ENCODE measurements around the gene SOS2. TPM values are rescaled to one million over a fixed set of nuclear protein-coding genes. Genes with fewer than 3 reads are reported as not detected.
"Not testable (repeated sequence)": the region's sequence is repeated elsewhere in the genome, so short reads cannot be mapped to it uniquely, and the experiment has no call there.

The SOS2 gene
- total RNA-seq, 1 experiment from 2014 or later = 7.8 TPM

DNA sequence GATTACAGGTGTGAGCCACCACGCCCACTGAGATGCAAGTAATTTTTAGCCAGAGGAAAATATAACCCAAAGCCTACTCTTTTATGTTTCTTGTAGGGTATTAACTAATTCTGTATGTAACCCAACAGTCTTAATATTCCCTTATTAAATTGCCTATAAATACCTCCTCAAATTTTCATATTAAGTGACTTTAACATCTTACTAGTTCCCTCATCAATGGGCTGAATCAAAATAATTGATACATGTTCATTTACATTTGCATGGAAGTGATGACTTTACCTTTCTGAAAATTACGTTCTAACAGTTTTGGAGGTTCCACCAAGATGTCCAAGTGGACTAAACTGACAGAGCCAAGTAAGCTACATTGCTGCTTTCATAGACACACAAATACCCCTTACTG lies 3.1 kb downstream of the SOS2 start:
- no peak for DNase-seq (ENCODE audit: low read depth)

DNA sequence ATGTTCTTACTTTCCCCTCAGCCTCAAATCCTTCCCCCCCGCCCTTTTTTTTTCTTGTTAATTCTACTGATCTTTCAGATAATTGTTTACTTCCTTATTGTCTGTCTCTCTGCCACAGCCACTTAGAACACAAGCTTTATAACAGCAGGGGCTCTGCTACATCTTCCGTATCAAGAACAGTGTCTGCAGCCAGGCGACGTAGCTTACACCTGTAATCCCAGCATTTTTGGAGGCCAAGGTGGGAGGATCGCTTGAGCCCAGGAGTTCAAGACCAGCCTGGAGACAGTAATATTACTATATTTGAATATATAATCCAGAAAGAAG lies 5.4 kb downstream of the SOS2 start:
- no peak for DNase-seq (ENCODE audit: low read depth)

DNA sequence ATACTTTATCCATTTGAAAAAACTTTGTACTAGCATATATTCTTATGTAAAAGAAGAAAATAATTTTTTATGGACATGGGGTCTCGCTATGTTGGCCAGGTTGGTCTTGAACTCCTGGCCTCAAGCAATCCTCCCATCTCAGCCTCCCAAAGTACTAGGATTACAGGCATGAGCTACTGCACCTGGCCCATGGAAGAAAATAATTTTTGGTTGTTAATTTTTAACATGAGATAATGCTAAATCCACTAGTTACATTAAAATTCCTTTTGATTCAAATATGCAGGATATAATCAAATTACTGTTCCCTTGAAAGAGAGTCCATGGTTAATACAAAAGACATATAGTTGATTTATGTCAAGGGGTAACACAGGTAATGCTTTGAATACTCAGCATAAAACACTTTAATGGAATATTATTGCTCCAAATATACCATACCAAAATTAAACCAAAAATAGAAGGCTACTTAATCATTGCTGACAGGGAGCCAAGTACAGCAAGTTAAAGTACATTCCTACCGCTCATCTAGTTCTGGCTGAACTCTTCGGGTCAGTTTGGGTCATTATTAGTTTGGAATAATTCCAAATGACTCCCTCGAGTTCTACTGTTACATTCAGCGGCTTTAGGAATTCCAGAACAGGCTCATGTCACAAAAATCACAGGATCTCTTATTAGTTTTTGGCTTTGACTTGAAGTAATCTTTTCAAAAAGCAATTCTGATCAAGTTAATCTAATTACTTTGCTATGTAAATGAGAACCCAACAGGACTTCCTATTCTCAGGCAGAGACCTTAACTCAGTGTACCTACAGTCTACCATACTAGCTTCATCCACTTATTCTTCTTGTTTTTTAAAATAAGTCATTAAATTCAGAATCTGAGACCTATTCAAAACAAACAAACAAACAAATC lies 6.1 kb downstream of the SOS2 start:
- DNase-seq (ENCODE audit: low read depth) = peak; percentile 4

DNA sequence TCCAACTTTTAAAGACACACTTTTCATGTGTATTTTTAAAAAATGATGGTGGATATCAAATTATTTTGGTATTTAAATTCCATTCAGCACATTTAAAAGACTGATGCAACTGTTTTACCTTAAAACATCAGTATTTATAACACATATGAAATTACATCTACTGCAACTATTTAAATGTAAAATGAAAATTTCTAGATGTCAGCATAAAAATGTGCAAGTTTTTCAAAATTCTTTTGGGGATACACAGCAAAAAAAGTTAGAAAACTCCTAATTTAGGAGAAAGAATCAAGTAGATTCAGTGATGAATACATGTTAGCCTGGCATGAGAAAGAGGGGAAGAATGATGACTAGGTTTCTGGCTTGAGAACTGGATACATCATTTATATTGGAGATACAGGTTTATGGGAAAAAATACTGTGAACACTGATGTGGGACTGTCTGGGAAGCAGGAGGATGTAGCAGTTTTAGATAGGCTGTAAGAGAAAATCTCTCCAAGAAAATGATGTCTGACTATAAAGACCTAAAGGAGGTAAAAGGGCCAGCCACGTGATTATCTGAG lies 9.2 kb downstream of the SOS2 start:
- DNase-seq (ENCODE audit: low read depth) = no peak

DNA sequence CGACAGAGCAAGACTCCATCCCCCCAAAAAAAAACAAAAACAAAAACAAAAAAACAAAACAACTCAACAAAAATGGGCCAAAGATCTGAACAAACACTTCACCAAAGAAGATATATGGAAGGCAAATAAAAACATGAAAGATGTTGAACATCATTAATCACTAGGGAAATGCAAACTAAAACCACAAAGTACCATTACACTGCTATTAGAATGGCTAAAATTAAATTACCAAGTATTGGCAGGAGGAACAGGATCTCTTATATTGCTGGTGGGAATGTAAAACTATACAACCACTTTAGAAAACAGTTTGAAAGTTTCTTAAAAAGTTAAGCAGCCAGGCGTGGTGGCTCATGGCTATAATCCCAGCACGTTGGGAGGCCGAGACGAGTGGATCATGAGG lies 12.9 kb downstream of the SOS2 start:
- DNase-seq (ENCODE audit: low read depth) = no peak

DNA sequence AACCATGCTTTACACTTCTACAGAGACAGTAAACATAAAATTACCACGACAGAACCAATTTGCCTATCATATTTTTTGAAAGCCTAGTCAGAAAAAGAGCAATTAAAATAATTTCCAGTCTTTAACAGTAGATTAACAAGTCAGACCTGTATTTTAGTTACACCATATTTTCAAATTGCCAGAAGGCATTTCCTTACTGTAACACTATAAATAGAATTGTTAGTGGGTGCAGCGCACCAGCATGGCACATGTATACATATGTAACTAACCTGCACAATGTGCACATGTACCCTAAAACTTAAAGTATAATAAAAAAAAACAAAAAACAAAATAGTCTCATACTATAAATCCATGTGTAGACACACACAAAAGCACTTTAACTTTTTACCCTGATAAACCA lies 16.0 kb downstream of the SOS2 start:
- DNase-seq (ENCODE audit: low read depth) = no peak

DNA sequence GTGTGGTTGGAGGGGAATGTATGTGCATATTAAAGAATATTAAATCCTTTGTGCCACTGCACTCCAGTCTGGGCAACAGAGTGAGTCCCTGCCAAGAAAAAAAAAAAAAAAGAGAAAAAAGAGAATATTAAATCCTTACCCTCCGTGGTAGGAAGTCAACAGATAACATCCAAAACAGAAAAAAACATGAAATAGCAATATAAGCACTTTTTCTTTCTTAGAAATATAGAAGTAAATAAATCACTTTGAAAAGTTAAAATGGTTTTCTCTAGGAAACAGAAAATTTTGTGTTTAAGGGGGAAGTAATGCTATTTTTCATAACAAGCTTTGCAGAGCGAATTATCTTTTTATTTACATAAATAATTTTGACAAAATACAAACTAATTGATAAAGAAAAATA lies 17.6 kb downstream of the SOS2 start:
- no peak for DNase-seq (ENCODE audit: low read depth)

DNA sequence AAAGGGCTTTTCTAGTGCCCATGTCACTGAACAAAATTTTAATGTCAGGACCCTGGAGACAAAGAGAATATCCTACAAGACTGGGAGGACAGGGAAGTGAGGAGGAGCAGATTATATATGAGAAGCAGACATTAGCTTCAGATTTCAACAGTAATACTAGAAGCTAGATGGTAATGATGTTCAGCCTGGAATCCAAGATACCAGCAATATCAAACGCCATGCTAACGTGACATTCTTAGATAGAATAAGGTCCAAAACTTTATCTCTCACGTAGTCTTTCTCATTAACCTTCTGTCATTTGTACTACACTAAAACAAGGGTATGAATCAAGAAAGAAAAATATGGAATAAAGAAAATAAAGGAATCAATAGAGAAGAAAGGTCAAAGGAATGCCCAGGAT lies 18.7 kb downstream of the SOS2 start:
- no peak for DNase-seq (ENCODE audit: low read depth)

DNA sequence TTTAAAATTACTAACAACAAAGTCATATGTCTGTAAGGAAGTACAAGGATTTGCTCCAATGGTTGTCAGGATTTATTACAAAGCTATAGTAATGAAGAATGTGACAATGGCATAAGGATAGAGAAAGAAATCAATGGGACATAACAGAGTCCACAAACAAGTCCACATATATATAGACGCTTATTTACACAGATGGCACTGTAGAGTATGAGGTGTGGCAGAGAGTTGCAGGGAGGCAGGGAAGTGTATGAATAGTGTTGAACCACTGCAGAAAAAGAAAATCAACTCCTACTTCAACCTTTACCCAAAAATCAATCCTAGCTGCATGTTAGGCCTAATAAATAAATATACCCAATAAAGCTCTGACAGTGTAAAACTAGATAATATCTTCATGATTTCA lies 21.3 kb downstream of the SOS2 start:
- DNase-seq (ENCODE audit: low read depth) = no peak

DNA sequence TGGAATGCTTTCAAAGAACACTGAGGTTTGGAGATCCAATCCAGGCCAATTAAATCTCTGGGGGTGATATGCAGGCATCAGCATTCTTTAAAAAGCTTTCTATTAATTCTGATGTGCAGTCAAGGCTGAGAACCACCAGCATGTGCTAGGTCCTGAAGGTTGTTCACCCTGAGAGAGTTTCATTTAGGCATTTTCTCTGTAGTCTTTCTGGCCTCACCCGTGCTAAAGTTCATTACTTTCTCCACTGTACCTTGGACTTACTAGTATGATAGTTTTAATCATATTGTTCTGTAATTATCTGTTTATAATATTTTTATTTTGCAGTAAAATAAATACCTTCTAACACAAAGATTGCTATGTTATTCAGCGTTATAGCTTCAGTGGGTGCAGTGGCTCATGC lies 32.9 kb downstream of the SOS2 start:
- no peak for DNase-seq (ENCODE audit: low read depth)

DNA sequence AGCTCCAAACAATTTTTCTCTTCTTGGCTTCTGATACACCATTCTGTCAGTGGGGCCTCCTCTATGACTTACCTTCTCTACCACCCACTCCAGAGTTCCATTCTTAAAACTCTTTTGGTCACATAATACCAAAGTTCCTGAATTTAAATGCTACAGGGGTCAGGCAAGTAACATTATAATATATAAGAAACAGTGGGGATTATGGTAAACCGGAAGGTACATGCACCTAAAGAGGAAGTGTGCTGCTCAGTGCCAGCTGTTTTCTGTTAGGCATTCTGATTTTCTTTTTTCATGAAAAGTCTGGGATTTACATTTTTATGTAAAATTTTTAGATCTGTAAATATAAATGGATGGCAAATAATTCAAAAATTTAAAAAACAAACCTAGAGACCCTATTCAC lies 39.9 kb downstream of the SOS2 start:
- no peak for DNase-seq (ENCODE audit: low read depth)

DNA sequence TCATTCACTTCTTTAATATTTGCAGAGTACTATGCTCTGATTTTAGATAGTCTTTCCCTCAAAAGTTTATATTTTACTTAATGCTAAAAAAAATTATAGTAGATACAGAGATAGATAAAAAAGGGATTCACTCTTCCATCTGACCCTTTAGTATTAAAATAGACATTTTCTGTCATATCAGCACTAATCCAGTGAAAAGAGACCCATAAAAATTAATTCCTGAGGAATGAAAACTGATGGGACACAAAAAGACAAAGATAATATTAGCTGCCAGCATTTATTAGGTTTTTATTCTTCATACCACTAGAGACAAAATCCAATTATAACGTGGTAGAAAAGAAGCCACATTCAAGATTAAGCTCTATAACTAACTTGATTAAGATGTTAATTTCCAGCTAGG lies 45.3 kb downstream of the SOS2 start:
- DNase-seq (ENCODE audit: low read depth) = no peak

DNA sequence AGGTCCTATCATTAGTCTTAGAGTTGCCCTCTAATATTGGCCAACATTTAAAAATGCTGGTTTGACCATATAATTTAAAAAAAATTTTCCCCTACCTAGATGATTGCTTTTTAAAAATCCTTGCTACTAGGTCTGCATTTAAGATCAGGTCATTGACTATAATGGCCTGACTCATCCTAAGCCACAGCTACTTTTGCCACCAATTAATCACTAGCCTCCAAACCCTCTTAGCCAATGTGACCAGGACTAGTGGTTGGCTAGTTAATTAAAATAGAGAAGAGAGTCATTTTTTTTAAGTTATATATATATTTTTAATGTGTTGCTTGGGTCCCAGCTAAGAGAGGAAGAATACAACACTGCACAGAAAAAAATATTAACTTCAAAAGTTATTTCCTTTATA lies 57.5 kb downstream of the SOS2 start:
- DNase-seq (ENCODE audit: low read depth) = peak; percentile 8

DNA sequence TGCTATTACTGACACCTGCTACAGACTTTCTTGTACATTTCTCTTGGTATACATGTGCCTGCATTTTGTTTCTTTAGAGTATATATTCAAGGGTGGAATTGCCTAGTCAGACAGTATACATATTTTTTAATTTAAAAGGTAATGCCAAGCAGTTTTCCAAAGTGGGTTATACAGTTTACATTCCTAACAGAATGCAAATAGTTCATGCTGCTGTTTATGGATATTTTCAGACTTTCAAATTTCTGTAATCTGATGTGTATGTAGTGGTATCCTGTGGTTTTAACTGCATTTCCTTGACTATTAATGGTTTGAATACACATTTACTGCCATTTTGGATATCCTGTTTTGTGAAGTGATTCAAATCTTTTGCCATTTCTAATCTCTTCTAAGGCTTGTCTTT lies 59.5 kb downstream of the SOS2 start:
- DNase-seq (ENCODE audit: low read depth) = no peak

DNA sequence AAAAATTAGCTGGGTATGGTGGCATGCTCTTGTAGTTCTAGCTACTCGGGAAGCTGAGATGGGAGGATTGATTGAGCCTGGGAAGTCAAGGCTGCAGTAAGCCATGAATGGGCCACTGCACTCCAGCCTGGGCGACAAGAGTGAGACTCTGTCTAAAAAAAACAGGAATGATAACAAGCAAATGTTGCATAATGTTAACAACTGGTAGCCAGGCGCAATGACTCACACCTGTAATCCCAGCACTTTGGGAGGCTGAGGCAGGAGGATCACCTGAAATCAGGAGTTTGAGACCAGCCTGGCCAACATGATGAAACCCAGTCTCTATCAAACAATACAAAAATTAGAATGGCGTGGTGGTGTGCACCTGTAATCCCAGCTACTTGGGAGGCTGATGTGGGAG lies 64.0 kb downstream of the SOS2 start:
- not testable (repeated sequence) for DNase-seq (ENCODE audit: low read depth)

DNA sequence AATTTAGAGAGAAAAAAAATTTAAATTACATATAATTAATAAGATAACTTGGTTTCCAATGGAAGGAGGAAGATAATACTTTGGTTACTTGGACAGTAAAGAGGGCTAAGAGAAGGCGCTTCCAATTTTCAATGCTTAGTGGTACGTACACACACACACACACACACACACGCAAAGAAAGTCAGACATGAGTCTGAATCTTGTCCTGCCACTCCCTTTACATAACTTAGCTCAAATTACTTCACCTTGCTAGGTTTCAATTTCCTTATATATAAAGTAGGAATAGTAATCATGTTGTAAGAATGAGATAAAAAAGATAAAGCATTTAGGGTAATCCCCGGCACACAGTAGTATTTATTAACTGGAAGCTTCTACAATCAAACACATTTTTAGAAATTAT lies 75.3 kb downstream of the SOS2 start:
- no peak for DNase-seq (ENCODE audit: low read depth)

DNA sequence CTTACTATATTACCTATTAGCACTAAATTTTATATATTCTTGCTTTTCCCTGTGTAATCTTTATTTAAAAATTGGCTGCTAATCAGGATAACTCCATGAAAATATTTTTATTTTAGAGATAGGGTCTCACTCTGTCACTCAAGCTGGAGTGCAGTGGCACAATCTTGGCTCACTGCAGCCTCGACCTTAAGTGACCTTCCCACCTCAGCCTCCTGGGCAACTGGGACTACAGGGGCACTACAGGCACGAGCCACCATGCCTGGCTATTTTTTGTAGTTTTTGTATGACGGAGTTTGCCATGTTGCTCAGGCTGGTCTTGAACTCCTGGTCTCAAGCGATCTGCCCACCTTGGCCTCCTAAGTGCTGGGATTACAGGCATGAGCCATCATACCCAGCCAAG lies 82.6 kb downstream of the SOS2 start:
- no peak for DNase-seq (ENCODE audit: low read depth)

DNA sequence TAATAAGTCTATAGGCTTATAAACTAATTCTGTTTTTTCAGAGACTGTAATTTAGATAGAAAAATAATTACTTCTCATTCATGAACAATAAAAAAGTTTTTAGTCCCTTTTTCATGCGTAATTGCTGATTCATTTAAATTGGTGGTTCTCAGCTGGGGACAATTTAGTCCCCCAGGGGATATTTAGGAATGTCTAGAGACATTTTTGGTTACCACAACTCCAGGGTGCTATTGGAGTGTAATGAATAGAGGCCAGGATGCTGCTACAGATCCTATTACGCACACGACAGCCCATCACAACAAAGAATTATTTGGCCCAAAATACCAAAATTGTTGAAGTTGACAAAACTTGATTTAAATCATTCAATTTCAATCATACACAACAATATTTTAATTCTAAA lies 92.2 kb downstream of the SOS2 start:
- no peak for DNase-seq (ENCODE audit: low read depth)

DNA sequence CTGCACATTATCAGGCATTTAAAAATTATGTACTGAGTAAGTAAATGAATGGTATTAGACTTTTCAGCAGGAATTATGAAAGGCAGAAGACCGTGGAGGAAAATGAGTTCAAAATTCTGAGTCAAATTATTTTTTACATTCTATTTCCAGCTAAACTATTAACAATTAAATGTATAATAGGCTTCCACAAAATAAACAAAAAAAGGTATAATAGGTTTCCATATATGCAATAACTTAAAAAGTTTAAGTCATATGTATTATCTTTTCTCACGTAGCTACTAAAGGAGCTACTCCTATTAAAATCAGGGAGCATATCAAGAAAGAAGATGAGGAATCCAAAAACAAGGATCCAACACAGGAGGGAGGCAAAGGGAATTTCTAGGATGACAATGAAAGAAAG lies 103.6 kb downstream of the SOS2 start:
- DNase-seq (ENCODE audit: low read depth) = no peak

DNA sequence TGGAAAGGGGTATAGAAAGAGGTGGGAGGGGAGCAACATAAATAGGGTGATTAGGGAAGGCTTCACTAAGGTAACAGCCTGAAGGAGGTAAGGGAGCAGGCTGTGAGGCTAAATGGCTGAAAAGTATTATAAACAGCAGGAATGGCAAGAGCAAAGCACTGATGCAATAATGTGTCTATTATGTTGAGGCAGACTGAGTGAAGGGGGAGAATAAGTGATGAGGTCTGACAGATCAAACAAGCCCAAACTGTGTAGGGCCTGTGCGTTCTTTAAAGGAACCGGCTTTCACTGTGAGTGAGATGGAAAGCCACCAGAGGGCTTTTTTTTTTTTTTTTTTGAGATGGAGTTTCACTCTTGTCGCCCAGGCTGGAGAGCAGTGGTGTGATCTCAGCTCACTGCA lies 108.3 kb downstream of the SOS2 start:
- DNase-seq (ENCODE audit: low read depth) = no peak

DNA sequence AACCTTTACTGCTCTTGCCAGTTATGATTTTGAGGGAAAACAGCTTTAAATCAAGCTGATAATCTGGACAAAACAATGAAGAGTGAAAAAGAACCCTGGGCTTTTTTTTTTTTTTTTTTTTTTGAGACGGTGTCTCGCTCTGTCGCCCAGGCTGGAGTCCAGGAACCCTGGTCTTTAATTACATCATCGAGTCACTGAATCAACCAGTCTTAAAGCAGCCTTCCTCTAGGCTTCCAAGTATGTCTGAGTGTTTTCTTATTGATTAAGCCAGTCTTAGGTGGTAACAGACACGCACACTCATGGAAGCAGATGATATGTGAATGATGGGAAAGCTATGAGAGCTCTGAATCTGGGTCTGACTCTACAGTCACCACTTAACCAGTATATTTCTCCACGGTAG lies 109.1 kb downstream of the SOS2 start:
- no peak for DNase-seq (ENCODE audit: low read depth)

DNA sequence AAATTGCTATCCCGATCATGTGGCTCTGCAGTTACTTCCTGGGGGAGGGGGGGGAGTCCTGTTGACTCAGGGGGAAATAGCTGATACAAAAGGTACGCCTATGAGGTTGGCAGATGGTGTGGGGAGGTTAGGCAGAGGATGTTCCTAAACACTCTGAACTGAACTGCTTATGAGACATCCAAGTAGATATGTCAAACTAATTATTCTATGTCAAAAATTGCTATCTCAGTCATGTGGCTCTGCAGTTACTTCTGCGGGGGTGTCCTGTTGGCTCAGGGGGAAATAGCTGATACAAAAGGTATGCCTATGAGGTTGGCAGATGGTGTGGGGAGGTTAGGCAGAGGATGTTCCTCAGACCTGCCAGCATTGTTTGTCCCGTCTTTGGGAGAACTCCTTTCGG lies 109.9 kb downstream of the SOS2 start:
- no peak for DNase-seq (ENCODE audit: low read depth)

DNA sequence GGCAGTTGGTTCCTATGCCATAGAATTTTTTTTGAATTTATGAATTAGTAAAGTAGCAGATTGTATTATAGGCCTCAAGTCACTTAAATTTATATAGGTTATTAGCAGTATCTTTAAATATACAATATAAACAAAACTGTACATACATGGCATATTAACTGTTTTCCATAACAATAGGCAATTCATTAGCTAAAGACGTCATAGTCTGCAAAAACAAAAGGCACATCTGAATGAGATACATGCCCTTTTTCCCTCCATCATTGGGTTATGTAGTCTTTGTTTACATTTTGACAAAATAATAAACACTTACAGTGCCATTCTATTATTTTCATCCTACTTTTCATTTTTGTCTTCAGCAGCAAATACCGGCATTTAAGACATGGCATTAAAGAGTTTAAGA lies 113.9 kb downstream of the SOS2 start:
- no peak for DNase-seq (ENCODE audit: low read depth)

DNA sequence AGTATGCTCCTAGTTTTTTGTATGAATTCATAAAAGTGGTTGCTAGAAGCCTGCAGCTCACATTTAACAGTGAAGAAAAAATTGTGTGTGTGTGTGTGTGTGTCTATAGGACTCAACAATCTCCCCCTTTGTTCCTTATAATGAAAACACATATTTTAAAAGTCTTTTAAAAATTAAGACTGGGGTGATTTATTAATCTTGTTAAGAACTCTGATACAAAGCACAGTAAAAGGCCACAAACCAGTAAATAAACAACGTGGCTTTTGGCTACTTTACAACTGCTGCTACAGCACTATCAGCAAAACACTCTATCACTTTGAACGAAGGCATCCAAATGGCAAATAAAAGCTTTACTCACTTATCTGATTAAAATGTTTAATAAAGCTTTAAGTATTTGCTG lies 114.4 kb downstream of the SOS2 start:
- DNase-seq (ENCODE audit: low read depth) = no peak
